Endothelial cell of umbilical vein (primary cell): Measurements from ENCODE around the gene TRIM17. TPM values are rescaled to one million over a fixed set of nuclear protein-coding genes. Genes with fewer than 3 reads are reported as not detected.

Experiments
- BruUV-seq: library from RNA; stranded (reverse); fragments of 400-500 nt; replicated peaks from 2 replicates; lab custom pipeline; 2021; lab: Mats Ljungman, UMichigan
- CTCF ChIA-PET: fragments of 300-600, 350-600 bp; sonication (Branson Sonifier 250); formaldehyde crosslinking; loops from one replicate; lab custom pipeline; 2021; ENCODE audit warnings: antibody characterized with exemption, inconsistent platforms; lab: Charles Lee
- POLR2A ChIA-PET: fragments of 300-600, 350-600 bp; sonication (Branson Sonifier 250); formaldehyde crosslinking; loops from one replicate; lab custom pipeline; 2021; ENCODE audit warnings: antibody characterized with exemption, inconsistent platforms; lab: Charles Lee
- DNase-seq: peaks from one replicate; pipeline ENCODE4 v3.0.0-alpha.2; 2011; ENCODE audit warnings: low read depth, low spot score
- FAIRE-seq: peaks from 2 replicates; lab custom pipeline; 2011; peaks lifted over from hg19 to GRCh38; lab: Jason Lieb, UNC
- H2AFZ ChIP-seq: 2 replicates; pipeline ENCODE4 v1.6.0; 2012; ENCODE audit warnings: low read depth, low read length, control low read depth, inconsistent platforms
- H3K27ac ChIP-seq: 2 replicates; pipeline ENCODE4 v1.5.1; 2011; ENCODE audit warnings: low read depth, mild to moderate bottlenecking, control low read depth, low read length, moderate library complexity; ENCODE audit not compliant: insufficient read depth
- H3K27me3 ChIP-seq, 2 experiments: 2 replicates each; pipeline versions ENCODE4 v1.6.0 to v1.6.1; 2011; ENCODE audit warnings: low read length in 2 of 2, mixed read lengths in 1 of 2; ENCODE audit not compliant: control insufficient read depth in 2 of 2, insufficient read depth in 2 of 2
- H3K36me3 ChIP-seq, 2 experiments: 2 replicates in 1 of 2; 3 replicates in 1 of 2; pipeline ENCODE4 v1.5.1; 2011; ENCODE audit warnings: low read length in 2 of 2, mild to moderate bottlenecking in 1 of 2, moderate library complexity in 1 of 2; ENCODE audit not compliant: control insufficient read depth in 2 of 2, insufficient read depth in 2 of 2; ENCODE audit errors: extremely low read depth in 1 of 2
- H3K4me1 ChIP-seq: 3 replicates; pipeline ENCODE4 v1.5.1; 2011; ENCODE audit warnings: mild to moderate bottlenecking, low read length; ENCODE audit not compliant: control insufficient read depth, insufficient read depth; ENCODE audit errors: extremely low read depth
- H3K4me2 ChIP-seq: 2 replicates; pipeline ENCODE4 v1.6.1; 2011; ENCODE audit warnings: low read length, control low read depth, mixed read lengths; ENCODE audit not compliant: insufficient read depth
- H3K4me3 ChIP-seq, 3 experiments: fragments of 200-600 bp in 1 of 3; sonication (generic), shearing (Covaris generic) in 1 of 3; replicated peaks in 1 of 3; 2 replicates each; pipeline ENCODE4 v1.5.1; 2011 to 2016; ENCODE audit warnings: control low read depth in 3 of 3, low read length in 3 of 3, mild to moderate bottlenecking in 2 of 3, inconsistent platforms in 1 of 3, low read depth in 1 of 3, moderate library complexity in 1 of 3; ENCODE audit not compliant: insufficient read depth in 1 of 3
- H3K79me2 ChIP-seq: 2 replicates; pipeline ENCODE4 v1.6.0; 2012; ENCODE audit warnings: low read length, inconsistent platforms; ENCODE audit not compliant: control insufficient read depth, insufficient read depth
- H3K9ac ChIP-seq: replicated peaks from 2 replicates; pipeline ENCODE3; 2011; ENCODE audit warnings: low read length, control low read depth; ENCODE audit not compliant: insufficient read depth; ENCODE audit errors: extremely low read depth
- H3K9me1 ChIP-seq: replicated peaks from 3 replicates; pipeline ENCODE4 v1.6.0; 2011; ENCODE audit warnings: mild to moderate bottlenecking, low read length; ENCODE audit not compliant: control insufficient read depth, insufficient read depth; ENCODE audit errors: extremely low read depth
- H3K9me3 ChIP-seq: replicated peaks from 2 replicates; pipeline ENCODE4 v1.5.1; 2012; ENCODE audit warnings: low read length, inconsistent platforms; ENCODE audit not compliant: control insufficient read depth, insufficient read depth
- H4K20me1 ChIP-seq: replicated peaks from 2 replicates; pipeline ENCODE3; 2011; ENCODE audit warnings: mild to moderate bottlenecking, low read length; ENCODE audit not compliant: control insufficient read depth, insufficient read depth; ENCODE audit errors: extremely low read depth
- EZH2 ChIP-seq: IDR thresholded peaks from 2 replicates; pipeline ENCODE4 v1.6.1; 2012; ENCODE audit warnings: borderline replicate concordance, low read depth, mild to moderate bottlenecking, moderate library complexity, low read length, inconsistent platforms; ENCODE audit not compliant: severe bottlenecking
- FOS ChIP-seq: IDR thresholded peaks from 2 replicates; pipeline ENCODE4 v1.6.1; 2011; ENCODE audit warnings: mild to moderate bottlenecking, low read length, moderate library complexity, borderline replicate concordance; ENCODE audit not compliant: insufficient read depth
- GATA2 ChIP-seq: IDR thresholded peaks from 2 replicates; pipeline ENCODE4 v1.7.0; 2011; ENCODE audit warnings: low read depth, mild to moderate bottlenecking, moderate library complexity, mixed read lengths, low read length; ENCODE audit not compliant: insufficient read length, insufficient read depth
- JUN ChIP-seq: IDR thresholded peaks from 2 replicates; pipeline ENCODE4 v1.6.1; 2011; ENCODE audit warnings: borderline replicate concordance, low read depth; ENCODE audit not compliant: insufficient read length, insufficient read depth
- dilution Hi-C: fragments of 300-500 bp; cut with MboI; formaldehyde crosslinking; loops from one replicate; pipeline ENCODE4 v1.15.0; 2019; ENCODE audit warnings: low sequenced_read_pairs; ENCODE audit not compliant: extremely low pct_ligation_motif_present
- intact Hi-C: fragments of 100-400 bp; cut with micrococcal nuclease; formaldehyde crosslinking; loops from one replicate; pipeline ENCODE4 v1.10.0; 2022
- polyA plus RNA-seq, 4 experiments: library from polyadenylated mRNA; depleted of rRNA in 3 of 4; stranded (reverse) in 3 of 4; unstranded in 1 of 4; fragments of >200 nt; gene quantifications; 2 replicates each; pipeline versions ENCODE4 v1.2.1 to v1.2.3, GENCODE V29; 2011 to 2012; ENCODE audit warnings: missing spikeins in 1 of 4
- total RNA-seq: library from RNA; stranded (reverse); gene quantifications from 2 replicates; pipeline ENCODE4 v1.2.3, GENCODE V29; 2021
- TF ChIP-seq, protein P1 (sequence below): IDR thresholded peaks from 2 replicates; pipeline ENCODE4 v1.6.1; 2011; ENCODE audit not compliant: insufficient read depth, insufficient read length
- TF ChIP-seq, protein P2 (sequence below), 2 donors: IDR thresholded peaks; 1 replicate in 1 of 2; 2 replicates in 1 of 2; pipeline ENCODE4 v1.5.1; 2011; ENCODE audit warnings: low read length in 2 of 2, mild to moderate bottlenecking in 2 of 2, moderate library complexity in 2 of 2, control low read depth in 1 of 2, inconsistent platforms in 1 of 2, low read depth in 1 of 2; ENCODE audit not compliant: insufficient read depth in 1 of 2; ENCODE audit errors: extremely low read depth in 1 of 2

Gene TRIM17
- total and polyA plus RNA-seq, 2 donors (not counting 3 experiments of a cell fraction or from before 2014, with no cell fraction given): not detected

DNA sequence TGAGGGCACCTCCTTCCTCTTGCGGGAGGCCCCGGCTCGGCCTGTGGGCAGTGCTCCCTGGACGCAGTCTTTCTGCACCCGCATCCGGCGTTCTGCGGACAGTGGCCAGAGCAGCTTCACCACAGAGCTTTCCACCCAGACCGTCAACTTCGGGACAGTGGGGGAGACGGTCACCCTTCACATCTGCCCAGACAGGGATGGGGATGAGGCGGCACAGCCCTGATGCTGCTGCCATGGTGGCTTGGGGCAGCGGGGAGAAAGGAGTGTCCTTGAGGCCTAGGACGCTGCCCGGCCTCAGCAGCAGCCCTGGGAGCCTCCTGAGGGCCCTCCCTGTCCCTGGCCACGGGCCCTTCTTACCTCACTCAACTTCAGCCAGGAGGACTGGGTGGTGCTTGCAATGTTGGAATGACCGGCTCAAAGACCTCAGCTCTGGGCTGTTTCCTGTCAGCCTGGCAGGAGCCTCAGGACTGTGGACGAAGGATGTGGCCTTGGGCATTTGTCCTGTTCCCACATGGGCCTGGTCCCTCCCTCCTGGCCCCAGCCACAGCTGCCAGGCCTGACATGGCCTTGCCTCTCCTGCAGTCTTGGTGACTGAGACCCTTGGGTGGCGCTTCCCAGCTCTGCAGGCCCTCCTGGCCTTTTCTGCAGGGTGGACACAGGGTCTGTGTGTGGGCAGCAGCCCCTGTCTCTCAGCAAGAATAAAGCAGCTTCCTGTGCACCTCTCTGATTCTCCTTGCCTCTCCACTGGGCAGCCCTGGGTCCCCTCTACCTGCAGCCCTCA lies 55.9 kb downstream of the TRIM17 start:
- Histone ChIP-seq H3K9me3 (no peaks in the 10 kb centered on the region), H3K79me2 (no peaks in the 10 kb centered on the region), H3K27me3 (no peaks in the 10 kb centered on the region), H3K4me1 (no peaks in the 10 kb centered on the region), H3K9ac (no peak overlapping the region), H3K27ac (no peak overlapping the region), H3K4me3 (no peak overlapping the region), H2AFZ (no peak overlapping the region), H3K4me2 (no peak overlapping the region), H4K20me1 (no peaks in the 10 kb centered on the region), H3K9me1 (no peaks in the 10 kb centered on the region), H3K36me3 (no peaks in the 10 kb centered on the region)
- DNase-seq (no peak), FAIRE-seq (no peak)
- ChIA-PET CTCF (interaction anchor here (1.1 kb wide), 1 partner anchor 147 kb away, joined by 4 read pairs; no protein-coding TSS in a partner anchor), POLR2A (no interaction called here)
- TF ChIP-seq EZH2: no peak
- TF ChIP-seq GATA2: no peak
- TF ChIP-seq FOS: no peak
- TF ChIP-seq, protein P1, sequence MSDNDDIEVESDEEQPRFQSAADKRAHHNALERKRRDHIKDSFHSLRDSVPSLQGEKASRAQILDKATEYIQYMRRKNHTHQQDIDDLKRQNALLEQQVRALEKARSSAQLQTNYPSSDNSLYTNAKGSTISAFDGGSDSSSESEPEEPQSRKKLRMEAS: no peak
- TF ChIP-seq, protein P2, sequence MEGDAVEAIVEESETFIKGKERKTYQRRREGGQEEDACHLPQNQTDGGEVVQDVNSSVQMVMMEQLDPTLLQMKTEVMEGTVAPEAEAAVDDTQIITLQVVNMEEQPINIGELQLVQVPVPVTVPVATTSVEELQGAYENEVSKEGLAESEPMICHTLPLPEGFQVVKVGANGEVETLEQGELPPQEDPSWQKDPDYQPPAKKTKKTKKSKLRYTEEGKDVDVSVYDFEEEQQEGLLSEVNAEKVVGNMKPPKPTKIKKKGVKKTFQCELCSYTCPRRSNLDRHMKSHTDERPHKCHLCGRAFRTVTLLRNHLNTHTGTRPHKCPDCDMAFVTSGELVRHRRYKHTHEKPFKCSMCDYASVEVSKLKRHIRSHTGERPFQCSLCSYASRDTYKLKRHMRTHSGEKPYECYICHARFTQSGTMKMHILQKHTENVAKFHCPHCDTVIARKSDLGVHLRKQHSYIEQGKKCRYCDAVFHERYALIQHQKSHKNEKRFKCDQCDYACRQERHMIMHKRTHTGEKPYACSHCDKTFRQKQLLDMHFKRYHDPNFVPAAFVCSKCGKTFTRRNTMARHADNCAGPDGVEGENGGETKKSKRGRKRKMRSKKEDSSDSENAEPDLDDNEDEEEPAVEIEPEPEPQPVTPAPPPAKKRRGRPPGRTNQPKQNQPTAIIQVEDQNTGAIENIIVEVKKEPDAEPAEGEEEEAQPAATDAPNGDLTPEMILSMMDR (IDR thresholded peaks at IDR 0.05; ENCODE audit: extremely low read depth in 1 of 2, insufficient read depth in 1 of 2, low read depth in 1 of 2, low read length in 2 of 2): no peak
- TF ChIP-seq JUN: no peak
- BruUV-seq: no TSS peak
- dilution Hi-C loops: no loop called here
- intact Hi-C loops: no loop called here
